NT2/D1 (cell line): ENCODE measurements around the gene AJM1.
A peak's percentile ranks its signal among the peaks of the same experiment; 100 is the strongest.
"Not testable (repeated sequence)": the region's sequence is repeated elsewhere in the genome, so short reads cannot be mapped to it uniquely, and the experiment has no call there.

Experiments
- DNase-seq: peaks from one replicate; pipeline ENCODE4 v3.0.0-alpha.2; 2011; ENCODE audit warnings: low read depth, low spot score
- H3K27me3 ChIP-seq: 2 replicates; pipeline ENCODE4 v1.6.0; 2011; ENCODE audit warnings: mild to moderate bottlenecking; ENCODE audit not compliant: insufficient read length, insufficient read depth
- H3K36me3 ChIP-seq: 2 replicates; pipeline ENCODE4 v1.6.1; 2011; ENCODE audit warnings: mild to moderate bottlenecking, low read length, mixed read lengths; ENCODE audit not compliant: insufficient read depth, insufficient read length
- H3K4me1 ChIP-seq: 2 replicates; pipeline ENCODE4 v1.5.1; 2011; ENCODE audit not compliant: insufficient read depth, insufficient read length
- H3K4me3 ChIP-seq: 2 replicates; pipeline ENCODE4 v1.5.1; 2011; ENCODE audit warnings: low read depth; ENCODE audit not compliant: insufficient read length
- H3K9ac ChIP-seq: 2 replicates; pipeline ENCODE4 v1.6.0; 2011; ENCODE audit warnings: low read depth; ENCODE audit not compliant: insufficient read length
- H3K9me3 ChIP-seq: 2 replicates; pipeline ENCODE4 v1.5.1; 2011; ENCODE audit warnings: mild to moderate bottlenecking, low read length; ENCODE audit not compliant: insufficient read depth
- SUZ12 ChIP-seq: IDR thresholded peaks from 2 replicates; pipeline ENCODE4 v1.6.1; 2011; ENCODE audit not compliant: insufficient read length, insufficient read depth; ENCODE audit errors: extremely low read depth
- YY1 ChIP-seq: IDR thresholded peaks from 2 replicates; pipeline ENCODE4 v1.6.1; 2011; ENCODE audit not compliant: insufficient read length, insufficient read depth
- ZNF274 ChIP-seq: IDR thresholded peaks from 2 replicates; pipeline ENCODE4 v1.6.1; 2011; ENCODE audit warnings: mild to moderate bottlenecking, low read depth, low read length

AJM1 gene

DNA sequence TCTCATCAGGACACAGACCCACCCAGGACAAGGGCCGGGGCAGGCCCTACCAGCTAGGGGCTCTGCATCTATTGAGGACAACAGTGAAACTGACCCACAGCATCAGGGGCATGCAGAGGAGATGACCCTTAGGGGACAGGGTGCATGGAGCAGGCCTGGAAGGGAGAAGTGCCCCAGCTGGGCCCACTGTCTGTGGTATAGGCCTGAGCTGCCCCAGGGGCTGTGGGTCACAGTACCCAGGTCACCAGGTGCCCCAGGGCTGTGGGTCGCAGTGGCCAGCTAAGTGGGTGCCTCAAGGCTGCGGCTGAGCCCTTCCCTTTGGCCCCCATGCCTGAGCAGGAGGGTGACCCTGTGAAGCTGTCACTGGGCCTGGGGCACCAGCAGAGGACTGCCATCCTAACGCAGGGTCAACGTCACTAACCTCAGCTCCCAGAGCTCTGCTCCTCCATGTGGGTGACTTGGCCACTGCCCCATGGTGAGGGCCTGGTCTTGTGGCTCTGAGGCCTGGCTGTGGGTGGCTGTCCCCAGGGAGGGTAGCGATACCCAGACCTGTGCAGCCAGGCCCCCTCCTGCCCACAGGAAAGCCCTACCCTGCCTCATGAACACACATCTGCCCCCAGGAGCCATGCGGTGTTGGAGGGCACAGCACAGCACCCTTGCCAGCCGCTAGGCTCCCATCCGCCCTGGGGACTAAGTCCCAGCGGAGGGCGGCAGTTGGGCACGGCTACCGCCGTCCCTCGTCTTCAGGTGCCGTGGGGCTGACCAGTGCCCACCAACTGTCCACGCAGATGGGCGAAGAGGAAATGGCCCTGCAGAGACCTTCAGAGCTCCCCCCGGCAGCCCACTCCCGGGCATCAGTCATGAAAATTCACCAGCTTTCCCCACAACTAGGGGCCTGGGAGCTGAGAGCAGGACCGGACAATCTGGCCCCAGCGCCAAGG, 18.9 kb downstream of the AJM1 start:
- H3K9ac ChIP-seq, result no peak overlapping the region
- no peak for DNase-seq
- peaks cover 31% of the 10 kb centered on the region for H3K4me1 ChIP-seq
- no peak overlapping the region for H3K4me3 ChIP-seq
- no peak for TF ChIP-seq SUZ12
- no peaks in the 10 kb centered on the region for H3K9me3 ChIP-seq
- peaks cover 87% of the 10 kb centered on the region for H3K36me3 ChIP-seq
- H3K27me3 ChIP-seq, result no peaks in the 10 kb centered on the region

DNA sequence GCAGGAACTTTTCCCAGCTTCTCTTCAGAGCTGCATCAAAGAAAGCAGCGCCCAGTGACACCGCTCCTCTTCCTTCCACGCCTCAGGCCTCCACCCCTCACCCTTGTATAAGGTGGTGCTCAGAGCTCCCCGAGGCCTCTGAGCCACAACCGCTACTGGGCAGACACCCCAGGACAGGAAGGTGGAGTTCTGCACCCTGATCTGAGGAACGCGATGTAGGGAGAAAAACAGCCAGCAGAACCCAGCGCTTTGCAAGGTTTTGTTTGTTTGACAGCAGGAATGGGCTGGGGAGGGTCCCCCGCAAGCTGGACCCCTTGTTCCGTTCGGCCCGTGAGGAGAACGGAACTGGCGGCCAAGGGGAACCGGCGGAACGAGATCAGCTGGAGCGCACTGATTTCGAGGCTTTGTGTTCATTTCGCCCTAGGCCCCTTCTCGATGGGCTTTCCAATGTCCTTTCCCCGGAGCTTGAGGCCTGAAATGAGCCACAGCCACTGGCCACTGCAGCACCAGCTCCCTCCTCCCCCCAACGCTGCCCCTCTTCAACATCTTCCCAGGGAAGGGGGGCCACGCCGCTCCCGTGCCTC, 19.7 kb downstream of the AJM1 start:
- Histone ChIP-seq H3K9ac (no peak overlapping the region), H3K4me3 (no peak overlapping the region), H3K27me3 (no peaks in the 10 kb centered on the region), H3K36me3 (peaks cover 80% of the 10 kb centered on the region), H3K9me3 (0 out of 2 replicates have a peak, but pooled peaks cover 1% of the 10 kb centered on the region), H3K4me1 (peaks cover 26% of the 10 kb centered on the region)
- no peak for DNase-seq
- TF ChIP-seq SUZ12 (no peak), ZNF274 (no peak), YY1 (no peak)

DNA sequence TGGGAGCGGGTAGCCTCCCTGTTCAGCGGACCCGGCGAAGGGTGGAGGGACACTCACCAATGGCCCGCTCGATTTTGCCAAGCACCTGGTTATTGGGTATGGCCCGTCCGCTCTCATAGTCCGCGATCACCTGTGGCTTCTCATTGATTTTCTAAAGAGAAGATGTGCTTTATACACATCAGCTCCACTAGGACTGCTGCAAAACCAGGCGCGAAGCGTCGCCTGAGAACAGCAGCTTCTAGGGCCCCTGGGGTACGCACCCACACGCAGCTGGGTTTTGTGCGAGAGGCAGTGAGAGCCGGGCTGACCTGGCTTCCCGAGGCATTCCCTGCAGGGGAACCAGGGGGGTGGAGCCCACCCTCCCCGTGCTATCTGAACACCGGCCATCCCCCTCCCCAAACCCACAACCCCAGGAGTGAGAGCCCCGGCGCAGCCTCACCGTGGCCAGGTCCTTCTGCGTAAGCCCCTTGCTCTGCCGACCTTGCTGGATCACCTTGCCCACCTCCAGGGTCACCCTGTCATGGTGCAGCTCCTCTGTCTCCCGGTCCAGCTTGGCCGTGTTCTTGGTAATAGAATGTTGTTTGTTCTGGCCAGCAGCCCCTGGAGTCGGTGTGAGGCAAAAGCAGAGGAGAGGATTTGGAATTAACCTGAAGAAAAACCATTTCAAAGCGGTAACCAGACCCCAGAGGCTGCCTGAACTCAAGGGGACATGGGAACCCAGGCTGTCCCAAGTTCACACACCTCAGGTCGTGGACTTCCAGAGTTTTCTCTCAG, 20.8 kb downstream of the AJM1 start:
- no peak overlapping the region for H3K9ac ChIP-seq
- H3K9me3 ChIP-seq, result peaks cover 12% of the 10 kb centered on the region; the same call in 1 of the 2 replicates
- TF ChIP-seq SUZ12 (no peak), YY1 (no peak), ZNF274 (no peak)
- H3K4me3 ChIP-seq, result no peak overlapping the region
- H3K4me1 ChIP-seq, result peaks cover 15% of the 10 kb centered on the region
- no peaks in the 10 kb centered on the region for H3K27me3 ChIP-seq
- DNase-seq, result no peak
- peaks cover 69% of the 10 kb centered on the region for H3K36me3 ChIP-seq

DNA sequence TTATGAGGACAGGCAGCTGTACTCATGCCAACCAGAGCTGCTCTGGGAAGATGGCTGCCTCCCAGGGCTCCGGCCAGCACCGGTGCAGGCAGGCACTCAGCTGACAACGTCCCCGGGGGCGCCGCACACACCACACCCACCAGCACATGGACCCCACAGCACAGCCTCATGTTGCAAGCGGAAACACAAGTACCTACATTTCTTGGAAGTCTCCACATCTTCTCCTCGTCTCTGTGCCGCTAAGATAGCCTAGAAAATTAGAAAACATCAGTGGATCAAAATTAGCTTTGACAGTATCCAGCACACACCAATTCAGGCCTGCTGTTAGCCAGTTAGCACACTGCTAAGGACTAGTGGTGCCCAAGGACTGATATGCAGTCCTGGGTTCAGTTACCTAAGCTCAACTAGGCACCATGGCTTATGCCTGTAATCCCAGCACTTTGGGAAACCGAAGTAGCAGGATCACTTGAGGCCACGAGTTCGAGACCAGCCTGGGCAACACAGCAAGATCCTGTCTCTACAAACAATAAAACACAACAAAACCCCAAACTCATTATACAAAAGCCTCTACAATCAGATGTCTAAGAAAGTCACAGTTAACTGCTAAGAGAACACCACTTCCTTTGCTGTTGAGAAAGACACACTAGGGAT, 21.5 kb downstream of the AJM1 start:
- Histone ChIP-seq H3K4me1 (peaks cover 14% of the 10 kb centered on the region), H3K27me3 (no peaks in the 10 kb centered on the region), H3K4me3 (no peak overlapping the region), H3K9ac (no peak overlapping the region), H3K36me3 (peaks cover 62% of the 10 kb centered on the region), H3K9me3 (peaks cover 18% of the 10 kb centered on the region; the same call in 1 of the 2 replicates)
- TF ChIP-seq ZNF274 (no peak), YY1 (no peak), SUZ12 (no peak)
- no peak for DNase-seq

DNA sequence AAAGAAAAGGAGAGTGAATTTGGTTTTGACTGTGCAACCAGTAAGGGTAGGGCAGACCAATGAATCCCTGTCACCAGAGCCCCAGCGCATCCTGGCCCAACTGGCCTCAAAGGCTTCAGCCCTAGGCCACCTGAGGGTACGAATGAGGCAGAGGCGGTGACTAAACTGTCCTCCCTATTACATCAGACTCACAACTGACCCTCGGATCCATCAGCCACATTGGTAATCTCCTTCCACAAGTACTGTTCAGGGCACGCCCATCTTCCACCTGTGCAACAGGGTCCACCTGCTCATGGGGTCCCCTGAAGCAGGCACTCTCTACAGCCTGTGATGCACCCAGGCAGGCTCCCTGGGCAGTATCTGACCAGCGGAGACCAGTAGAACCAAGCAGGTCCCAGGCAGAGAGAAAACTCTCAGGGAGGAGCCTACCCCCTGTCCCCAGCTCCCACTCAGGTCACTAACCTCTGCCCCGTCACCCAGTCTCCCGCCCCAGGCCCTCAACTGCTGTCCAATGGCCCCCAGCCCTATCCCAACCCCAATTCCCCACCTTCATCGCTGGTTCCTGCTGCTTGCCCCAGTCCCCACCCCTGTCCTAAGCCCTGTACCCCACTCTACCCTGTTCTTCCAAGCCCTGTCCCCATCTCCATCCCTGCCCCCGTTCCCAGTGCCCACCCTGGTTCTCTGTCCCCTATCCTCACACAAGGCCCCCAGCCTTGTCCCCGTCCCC, 22.9 kb downstream of the AJM1 start:
- peak overlapping the region; percentile 72 for H3K4me3 ChIP-seq
- H3K9ac ChIP-seq, result peak overlapping the region; percentile 63
- TF ChIP-seq SUZ12 (no peak), YY1 (no peak), ZNF274 (no peak)
- peaks cover 49% of the 10 kb centered on the region for H3K36me3 ChIP-seq
- DNase-seq, result no peak
- H3K27me3 ChIP-seq, result no peaks in the 10 kb centered on the region
- peaks cover 27% of the 10 kb centered on the region; the same call in 1 of the 2 replicates for H3K9me3 ChIP-seq
- H3K4me1 ChIP-seq, result peaks cover 12% of the 10 kb centered on the region

DNA sequence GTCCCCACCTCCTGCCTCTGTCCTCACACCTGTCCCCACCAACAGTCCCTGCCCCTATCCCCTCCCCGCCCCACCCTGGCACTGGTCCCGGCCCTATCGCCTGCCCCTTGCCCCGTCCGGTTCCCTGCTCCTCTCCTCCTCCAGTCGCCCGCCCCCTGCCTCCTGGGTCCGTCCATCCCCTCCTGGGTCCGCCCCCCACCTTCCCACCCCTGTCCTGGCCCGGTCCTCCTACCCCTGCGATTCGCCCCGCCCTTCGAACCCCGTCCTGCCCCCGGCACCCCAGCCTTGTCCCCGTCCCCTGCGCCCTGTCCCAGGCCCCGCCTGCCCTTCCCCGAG, 23.5 kb downstream of the AJM1 start:
- TF ChIP-seq ZNF274 (no peak), YY1 (no peak), SUZ12 (no peak)
- DNase-seq, result no peak

DNA sequence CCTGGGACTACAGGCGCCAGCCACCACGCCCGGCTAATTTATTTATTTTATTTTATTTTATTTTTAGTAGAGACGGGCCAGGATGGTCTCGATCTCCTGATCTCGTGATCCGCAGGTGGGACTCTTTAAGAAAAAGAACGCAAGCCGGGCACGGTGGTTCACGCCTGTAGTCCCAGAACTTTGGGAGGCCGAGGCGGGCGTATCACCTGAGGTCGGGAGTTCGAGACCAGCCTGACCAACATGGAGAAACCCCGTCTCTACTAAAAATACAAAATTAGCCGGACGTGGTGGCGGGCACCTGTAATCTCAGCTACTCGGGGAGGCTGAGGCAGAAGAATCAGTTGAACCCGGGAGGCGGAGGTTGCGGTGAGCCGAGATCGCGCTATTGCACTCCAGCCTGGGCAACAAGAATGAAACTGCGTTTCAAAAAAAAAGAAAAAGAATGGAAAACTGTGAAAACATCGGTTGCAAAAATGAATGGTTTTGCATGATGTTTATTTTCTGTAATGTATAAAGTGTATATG, 24.7 kb downstream of the AJM1 start:
- not testable (repeated sequence) for DNase-seq, H3K4me1 ChIP-seq, H3K27me3 ChIP-seq
- peak overlapping the region; percentile 72 for H3K4me3 ChIP-seq
- peaks cover 31% of the 10 kb centered on the region for H3K36me3 ChIP-seq
- peaks cover 44% of the 10 kb centered on the region for H3K9me3 ChIP-seq
- peak overlapping the region; percentile 64 for H3K9ac ChIP-seq

More for the DNA sequence above, 23.5 kb downstream of the AJM1 start:
- peak overlapping the region; percentile 72 for H3K4me3 ChIP-seq
- peaks cover 12% of the 10 kb centered on the region for H3K4me1 ChIP-seq
- peak overlapping the region; percentile 89 for H3K9ac ChIP-seq
- peaks cover 32% of the 10 kb centered on the region for H3K9me3 ChIP-seq
- peaks cover 44% of the 10 kb centered on the region for H3K36me3 ChIP-seq
- no peaks in the 10 kb centered on the region for H3K27me3 ChIP-seq
